ENCODE measurements around the gene IL37. TPM values are rescaled to one million over a fixed set of nuclear protein-coding genes. Genes with fewer than 3 reads are reported as not detected.

IL37 gene
- total and polyA plus RNA-seq, 2 donors (not counting 1 experiment from before 2014, with no cell fraction given) = 0.79 TPM; not detected in 1

- no peaks in the 10 kb centered on the region for H4K20me1 ChIP-seq (ENCODE audit: control insufficient read depth, insufficient read depth, low read length, poor library complexity, severe bottlenecking)
- no peak overlapping the region for H3K27ac Mint-ChIP-seq
- no peaks in the 10 kb centered on the region for H3K36me3 ChIP-seq (replicated peaks in 1 of 2; ENCODE audit: control extremely low read depth in 1 of 2, control insufficient read depth in 1 of 2, extremely low read depth in 1 of 2, insufficient read depth in 2 of 2, low read length in 1 of 2)
- ChIA-PET CTCF (no interaction called here), POLR2A (no interaction called here)
- H3K27me3 ChIP-seq (replicated peaks in 1 of 4; ENCODE audit: control extremely low read depth in 1 of 4, control insufficient read depth in 3 of 4, insufficient read depth in 4 of 4, low read length in 3 of 4) = peaks cover 0 to 5% (median 0%) of the 10 kb centered on the region in 4 experiments
- no peaks in the 10 kb centered on the region for H3K79me2 ChIP-seq (ENCODE audit: control insufficient read depth, insufficient read depth, low read length)
- DNase-seq = no peak
- no peak overlapping the region for H3K4me2 ChIP-seq (replicated peaks; ENCODE audit: low read depth, low read length, poor library complexity, severe bottlenecking)
- peaks cover 6% of the 10 kb centered on the region for H3K4me1 Mint-ChIP-seq
- H3K4me3 Mint-ChIP-seq = no peak overlapping the region
- peaks cover 7% of the 10 kb centered on the region for H3K27me3 Mint-ChIP-seq
- no CpG with 5 or more reads among the region's 3 CpGs for WGBS (ENCODE audit: insufficient coverage)
- H3K9me3 ChIP-seq (ENCODE audit: control extremely low read depth in 1 of 3, control insufficient read depth in 2 of 3, insufficient read depth in 1 of 3, low read length in 2 of 3) = no peaks in the 10 kb centered on the region
- H3K9ac ChIP-seq (ENCODE audit: low read length) = no peak overlapping the region
- H3K4me3 ChIP-seq (ENCODE audit: control extremely low read depth in 1 of 5, extremely low read depth in 1 of 5, insufficient read depth in 1 of 5, low read depth in 2 of 5, low read length in 4 of 5) = no peak overlapping the region
- no peak for TF ChIP-seq EZH2 (IDR thresholded peaks at IDR 0.05; ENCODE audit: borderline replicate concordance, insufficient read depth, low read depth, low read length, poor library complexity, severe bottlenecking)
- TF ChIP-seq CTCF (IDR thresholded peaks at IDR 0.05) = no peak
- no peak overlapping the region for H2AFZ ChIP-seq (ENCODE audit: insufficient read depth, low read depth, low read length, poor library complexity, severe bottlenecking)
- no peaks in the 10 kb centered on the region for H3K9me3 Mint-ChIP-seq (ENCODE audit: insufficient read depth)
- H3K4me1 ChIP-seq (ENCODE audit: control insufficient read depth in 2 of 2, insufficient read depth in 2 of 2, low read length in 2 of 2) = peaks cover 0 to 3% of the 10 kb centered on the region in 2 donors
- intact Hi-C loops (cut with micrococcal nuclease) = no loop called here
- ATAC-seq (ENCODE audit: low read depth) = no peak
- H3K27ac ChIP-seq (ENCODE audit: low read length in 2 of 2) = no peak overlapping the region
These were observed 16.8 kb downstream of the IL37 start for GRCh38 chr2:112927745-112928144.

- no peak for ATAC-seq (ENCODE audit: low read depth)
- no peak overlapping the region for H3K4me3 ChIP-seq (ENCODE audit: control extremely low read depth in 1 of 5, extremely low read depth in 1 of 5, insufficient read depth in 1 of 5, low read depth in 2 of 5, low read length in 4 of 5)
- H3K9ac ChIP-seq (ENCODE audit: low read length) = no peak overlapping the region
These were observed 22.3 kb downstream of the IL37 start for GRCh38 chr2:112933261-112933660.

More at GRCh38 chr2:112933261-112933660, 22.3 kb downstream of the IL37 start:
- Histone ChIP-seq H2AFZ (ENCODE audit: insufficient read depth, low read depth, low read length, poor library complexity, severe bottlenecking) (no peak overlapping the region), H3K79me2 (ENCODE audit: control insufficient read depth, insufficient read depth, low read length) (no peaks in the 10 kb centered on the region), H3K4me2 (replicated peaks; ENCODE audit: low read depth, low read length, poor library complexity, severe bottlenecking) (no peak overlapping the region), H3K36me3 (replicated peaks in 1 of 2; ENCODE audit: control extremely low read depth in 1 of 2, control insufficient read depth in 1 of 2, extremely low read depth in 1 of 2, insufficient read depth in 2 of 2, low read length in 1 of 2) (no peaks in the 10 kb centered on the region), H3K27me3 (replicated peaks in 1 of 4; ENCODE audit: control extremely low read depth in 1 of 4, control insufficient read depth in 3 of 4, insufficient read depth in 4 of 4, low read length in 3 of 4) (peaks cover 0 to 5% (median 0%) of the 10 kb centered on the region in 4 experiments), H4K20me1 (ENCODE audit: control insufficient read depth, insufficient read depth, low read length, poor library complexity, severe bottlenecking) (no peaks in the 10 kb centered on the region), H3K9me3 (ENCODE audit: control extremely low read depth in 1 of 3, control insufficient read depth in 2 of 3, insufficient read depth in 1 of 3, low read length in 2 of 3) (no peaks in the 10 kb centered on the region), H3K4me1 (ENCODE audit: control insufficient read depth in 2 of 2, insufficient read depth in 2 of 2, low read length in 2 of 2) (no peaks in the 10 kb centered on the region), H3K27ac (ENCODE audit: low read length in 2 of 2) (no peak overlapping the region)
- ChIA-PET CTCF (no interaction called here), POLR2A (no interaction called here)
- Mint-ChIP-seq H3K4me3 (no peak overlapping the region), H3K4me1 (no peaks in the 10 kb centered on the region), H3K27me3 (peaks cover 4% of the 10 kb centered on the region), H3K27ac (no peak overlapping the region), H3K9me3 (ENCODE audit: insufficient read depth) (no peaks in the 10 kb centered on the region)
- 97% methylated on average over 10 of the region's 12 CpGs for WGBS (ENCODE audit: insufficient coverage)
- TF ChIP-seq EZH2 (IDR thresholded peaks at IDR 0.05; ENCODE audit: borderline replicate concordance, insufficient read depth, low read depth, low read length, poor library complexity, severe bottlenecking) (no peak), CTCF (IDR thresholded peaks at IDR 0.05) (no peak)
- intact Hi-C loops (cut with micrococcal nuclease) = no loop called here
- DNase-seq = no peak
